ENCODE measurements around the gene SLC6A6. TPM values are rescaled to one million over a fixed set of nuclear protein-coding genes. Genes with fewer than 3 reads are reported as not detected.

The SLC6A6 gene
- 14.4 and 60.4 TPM in 2 replicates for total RNA-seq

GRCh38 chr3:14402304-14402811 lies at the start of gene SLC6A6:
TSS of gene SLC6A6 (plus strand) at chr3:14402606. CDS start at chr3:14443635, 41,029 bp downstream.

Small RNA genes lying within 50 kb of the gene (small RNA-seq; reads per million reads assigned to genes)
- gene RNA5SP124 (ENCODE audit: low replicate concordance) = not detected
- gene RNU6-905P (ENCODE audit: low replicate concordance) = not detected

Other genes with a start within 250 kb of the SLC6A6 start
- gene XPC, start 224.0 kb upstream of the SLC6A6 start, total RNA-seq = 42.9 and 79.0 TPM in 2 replicates
- gene LSM3, start 223.8 kb upstream of the SLC6A6 start, total RNA-seq = 2.6 and 6.4 TPM in 2 replicates
- 0.44 and 2.7 TPM in 2 replicates for gene GRIP2, start 137.7 kb downstream of the SLC6A6 start, total RNA-seq
- gene CCDC174, start 249.2 kb downstream of the SLC6A6 start, total RNA-seq = 11.9 and 36.5 TPM in 2 replicates

Data from placental pericyte (primary cell).